ENCODE results near the gene BCAP29.

BCAP29 gene

GRCh38 chr7:107560898-107561516, 19.0 kb upstream of the BCAP29 start:
- 93 to 100% methylated on average over 3 to 4 of the region's 6 CpGs for WGBS, 2 experiments (ENCODE audit: insufficient coverage in 2 of 2)
- Histone ChIP-seq H3K9me3 (ENCODE audit: control insufficient read depth, low read length) (no peaks in the 10 kb centered on the region), H3K27ac (ENCODE audit: low read depth, low read length, severe bottlenecking) (no peak overlapping the region), H3K36me3 (ENCODE audit: control insufficient read depth, insufficient read depth, low read length) (peaks cover 16% of the 10 kb centered on the region), H3K4me1 (ENCODE audit: control insufficient read depth, insufficient read depth, low read length, poor library complexity, severe bottlenecking) (peaks cover 15% of the 10 kb centered on the region), H3K4me3 (ENCODE audit: extremely low read depth, insufficient read depth, low read length, poor library complexity, severe bottlenecking) (no peak overlapping the region)

GRCh38 chr7:107563081-107563774, 16.8 kb upstream of the BCAP29 start:
- WGBS, 2 experiments (ENCODE audit: insufficient coverage in 2 of 2) = 0% methylated on average over 8 to 13 of the region's 21 CpGs
- Histone ChIP-seq H3K4me1 (ENCODE audit: control insufficient read depth, insufficient read depth, low read length, poor library complexity, severe bottlenecking) (peaks cover 15% of the 10 kb centered on the region), H3K4me3 (ENCODE audit: extremely low read depth, insufficient read depth, low read length, poor library complexity, severe bottlenecking) (peak overlapping the region; percentile 84), H3K9me3 (ENCODE audit: control insufficient read depth, low read length) (no peaks in the 10 kb centered on the region), H3K36me3 (ENCODE audit: control insufficient read depth, insufficient read depth, low read length) (no peaks in the 10 kb centered on the region), H3K27ac (ENCODE audit: low read depth, low read length, severe bottlenecking) (peak overlapping the region; percentile 55)

DNA sequence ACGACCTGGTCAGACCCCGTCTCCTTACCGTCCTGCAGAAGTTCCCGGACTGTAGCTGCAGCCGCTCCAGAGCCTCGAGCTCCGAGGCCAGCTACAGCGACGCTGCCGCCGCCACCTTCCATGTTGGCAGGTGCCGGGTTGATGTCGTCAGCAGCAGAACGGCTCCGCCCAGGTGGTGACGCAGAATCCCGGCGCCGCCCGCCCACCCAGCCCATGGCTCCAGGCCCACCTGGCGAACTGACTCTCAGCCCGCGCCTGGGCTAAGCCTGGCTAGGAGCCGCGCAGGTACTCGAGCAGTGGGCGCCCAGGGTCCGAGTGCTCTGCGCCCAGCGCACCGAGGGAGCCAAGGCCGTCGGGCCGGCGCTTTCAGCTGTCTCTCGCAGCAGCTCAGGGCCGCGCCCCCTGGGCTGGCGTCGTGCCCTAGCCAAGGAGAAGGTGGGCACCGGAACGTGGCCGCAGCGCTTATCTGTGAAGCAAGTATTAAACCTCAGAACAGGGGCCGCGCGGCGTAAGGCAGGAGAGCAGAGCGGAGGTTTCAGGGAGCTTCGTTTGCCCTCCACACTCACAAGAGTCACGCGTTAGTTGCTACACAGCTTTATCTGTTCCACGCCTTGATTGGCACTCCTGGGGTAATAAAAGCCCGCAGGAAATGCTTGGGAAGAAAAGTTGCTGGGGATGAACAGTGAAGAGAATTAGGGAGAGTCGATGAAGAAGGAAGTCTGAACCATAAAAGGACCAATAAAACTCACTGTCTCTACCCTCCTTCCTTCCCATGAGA, 16.1 kb upstream of the BCAP29 start, which contains the start of the genes COG5 and DUS4L:
TSS of gene COG5 (minus strand) at position 146 of the 778 bp plus-strand sequence. CDS start at position 122, 24 bp downstream.
TSS of gene DUS4L (plus strand) at position 197 of the 778 bp plus-strand sequence. CDS start 3,100 bp downstream, outside the sequence.
- H3K27ac ChIP-seq (ENCODE audit: low read depth, low read length, severe bottlenecking) = peak within 1 kb of the TSS; percentile 74
- WGBS, 2 experiments (ENCODE audit: insufficient coverage in 2 of 2) = 0 to 1% methylated on average over 35 to 38 of the region's 55 CpGs
- H3K4me1 ChIP-seq (ENCODE audit: control insufficient read depth, insufficient read depth, low read length, poor library complexity, severe bottlenecking) = peaks cover 15% of the 10 kb centered on the region
- peak within 1 kb of the TSS; percentile 84 for H3K4me3 ChIP-seq (ENCODE audit: extremely low read depth, insufficient read depth, low read length, poor library complexity, severe bottlenecking)
- H3K9me3 ChIP-seq (ENCODE audit: control insufficient read depth, low read length) = no peaks in the 10 kb centered on the region
- no peaks in the 10 kb centered on the region for H3K36me3 ChIP-seq (ENCODE audit: control insufficient read depth, insufficient read depth, low read length)

- no peaks in the 10 kb centered on the region for H3K36me3 ChIP-seq (ENCODE audit: control insufficient read depth, insufficient read depth, low read length)
- peak overlapping the region; percentile 84 for H3K4me3 ChIP-seq (ENCODE audit: extremely low read depth, insufficient read depth, low read length, poor library complexity, severe bottlenecking)
- 40 to 62% methylated on average over 3 to 5 of the region's 9 CpGs for WGBS, 2 experiments (ENCODE audit: insufficient coverage in 2 of 2)
- H3K27ac ChIP-seq (ENCODE audit: low read depth, low read length, severe bottlenecking) = peak overlapping the region; percentile 44
- no peaks in the 10 kb centered on the region for H3K9me3 ChIP-seq (ENCODE audit: control insufficient read depth, low read length)
- peaks cover 15% of the 10 kb centered on the region for H3K4me1 ChIP-seq (ENCODE audit: control insufficient read depth, insufficient read depth, low read length, poor library complexity, severe bottlenecking)
Measured at GRCh38 chr7:107564553-107565298, 15.3 kb upstream of the BCAP29 start.

DNA sequence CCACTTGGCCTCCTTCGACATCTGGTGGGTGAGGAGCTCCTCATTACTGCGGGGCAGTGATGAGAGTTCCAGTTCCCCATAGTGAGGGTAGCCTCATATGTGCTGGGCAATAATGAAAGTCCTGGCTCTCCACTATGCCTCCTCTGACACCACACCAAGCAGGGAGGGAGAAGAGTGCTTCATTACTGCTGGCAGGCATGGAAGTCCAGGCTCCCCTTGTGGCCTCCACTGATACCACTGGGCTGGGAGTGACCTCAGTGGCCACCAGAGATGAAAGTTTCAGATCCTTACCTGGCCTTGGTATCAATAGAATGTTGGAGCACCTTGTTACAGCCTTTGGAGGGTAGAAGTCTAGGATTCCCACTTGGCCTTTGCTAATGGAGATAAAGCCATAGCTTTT, 9.7 kb upstream of the BCAP29 start:
- H3K4me1 ChIP-seq (ENCODE audit: control insufficient read depth, insufficient read depth, low read length, poor library complexity, severe bottlenecking) = no peaks in the 10 kb centered on the region
- no peak overlapping the region for H3K27ac ChIP-seq (ENCODE audit: low read depth, low read length, severe bottlenecking)
- peaks cover 19% of the 10 kb centered on the region for H3K36me3 ChIP-seq (ENCODE audit: control insufficient read depth, insufficient read depth, low read length)
- H3K9me3 ChIP-seq (ENCODE audit: control insufficient read depth, low read length) = no peaks in the 10 kb centered on the region
- no CpG with 5 or more reads among the region's 2 CpGs for WGBS, 2 experiments (ENCODE audit: insufficient coverage in 2 of 2)
- no peak overlapping the region for H3K4me3 ChIP-seq (ENCODE audit: extremely low read depth, insufficient read depth, low read length, poor library complexity, severe bottlenecking)

DNA sequence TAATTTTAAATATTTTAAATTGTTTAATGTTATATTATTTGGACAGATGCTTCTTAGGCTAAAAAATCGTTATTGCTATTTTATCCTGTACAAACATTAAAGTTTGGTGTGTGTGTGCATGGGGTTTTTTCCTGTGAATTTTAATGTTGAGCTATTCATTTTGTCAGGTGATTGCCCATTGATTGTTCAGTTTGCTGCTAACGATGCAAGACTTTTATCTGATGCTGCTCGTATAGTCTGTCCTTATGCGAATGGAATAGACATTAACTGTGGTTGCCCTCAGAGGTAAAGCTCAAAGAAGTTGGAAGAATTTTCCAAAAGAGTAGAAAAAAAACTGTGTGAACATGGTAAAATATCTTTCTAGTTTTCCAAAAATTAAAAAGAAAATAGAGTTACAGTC, 6.5 kb upstream of the BCAP29 start:
- no peaks in the 10 kb centered on the region for H3K9me3 ChIP-seq (ENCODE audit: control insufficient read depth, low read length)
- no peaks in the 10 kb centered on the region for H3K4me1 ChIP-seq (ENCODE audit: control insufficient read depth, insufficient read depth, low read length, poor library complexity, severe bottlenecking)
- no peak overlapping the region for H3K27ac ChIP-seq (ENCODE audit: low read depth, low read length, severe bottlenecking)
- 83 to 86% methylated on average over 2 to 3 of the region's 4 CpGs for WGBS, 2 experiments (ENCODE audit: insufficient coverage in 2 of 2)
- H3K36me3 ChIP-seq (ENCODE audit: control insufficient read depth, insufficient read depth, low read length) = peaks cover 24% of the 10 kb centered on the region
- no peak overlapping the region for H3K4me3 ChIP-seq (ENCODE audit: extremely low read depth, insufficient read depth, low read length, poor library complexity, severe bottlenecking)

DNA sequence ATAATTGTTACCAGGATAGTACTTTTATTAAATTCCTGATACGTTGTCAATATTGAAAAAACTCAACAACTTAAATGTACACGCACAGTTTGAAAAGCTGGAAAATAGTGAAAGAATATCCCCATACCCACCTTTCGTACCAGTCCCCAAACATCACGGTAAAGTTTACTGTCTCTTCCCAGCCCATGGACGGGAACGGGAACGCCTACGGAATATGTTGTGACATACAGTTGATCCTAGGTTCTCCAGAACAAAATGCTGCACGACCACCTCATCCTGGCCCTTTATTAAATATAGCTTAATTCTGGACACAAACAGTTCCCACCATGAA, 527 bp upstream of the BCAP29 start:
- Histone ChIP-seq H3K36me3 (ENCODE audit: control insufficient read depth, insufficient read depth, low read length) (peaks cover 7% of the 10 kb centered on the region), H3K27ac (ENCODE audit: low read depth, low read length, severe bottlenecking) (peak overlapping the region; percentile 85), H3K4me3 (ENCODE audit: extremely low read depth, insufficient read depth, low read length, poor library complexity, severe bottlenecking) (peak overlapping the region; percentile 68), H3K9me3 (ENCODE audit: control insufficient read depth, low read length) (no peaks in the 10 kb centered on the region), H3K4me1 (ENCODE audit: control insufficient read depth, insufficient read depth, low read length, poor library complexity, severe bottlenecking) (no peaks in the 10 kb centered on the region)
- 4 to 7% methylated on average over 5 of the region's 9 CpGs for WGBS, 2 experiments (ENCODE audit: insufficient coverage in 2 of 2)

DNA sequence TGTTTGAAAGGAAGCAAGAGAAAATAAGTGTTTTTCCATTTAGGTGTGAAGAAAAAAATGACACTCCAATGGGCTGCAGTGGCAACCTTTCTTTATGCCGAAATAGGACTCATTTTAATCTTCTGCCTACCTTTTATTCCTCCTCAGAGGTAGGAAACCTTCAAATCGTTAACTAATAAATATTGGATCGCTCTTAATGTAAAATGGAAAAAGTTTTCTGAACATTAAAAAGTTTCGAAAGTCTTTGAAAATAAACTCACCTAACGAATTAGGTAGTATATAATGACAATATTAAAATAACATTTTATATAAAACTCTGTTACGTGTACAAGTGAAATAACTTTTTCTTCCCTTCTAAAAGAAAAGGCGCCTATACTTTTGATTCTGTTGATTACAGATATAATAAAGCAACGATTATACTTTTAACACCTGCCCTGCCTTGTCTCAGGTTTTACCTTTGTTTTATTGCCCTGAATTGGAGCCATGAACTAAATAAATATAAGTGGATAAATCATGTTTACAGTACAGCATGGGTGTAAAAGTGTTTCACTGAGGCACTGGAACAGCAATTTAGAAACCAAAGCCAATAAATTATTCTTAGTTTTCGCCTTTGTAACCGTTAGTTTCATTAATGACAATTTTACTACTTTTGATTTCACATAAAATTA, 804 bp downstream of the BCAP29 start:
- peaks cover 10% of the 10 kb centered on the region for H3K36me3 ChIP-seq (ENCODE audit: control insufficient read depth, insufficient read depth, low read length)
- no peaks in the 10 kb centered on the region for H3K9me3 ChIP-seq (ENCODE audit: control insufficient read depth, low read length)
- peak overlapping the region; percentile 68 for H3K4me3 ChIP-seq (ENCODE audit: extremely low read depth, insufficient read depth, low read length, poor library complexity, severe bottlenecking)
- no peaks in the 10 kb centered on the region for H3K4me1 ChIP-seq (ENCODE audit: control insufficient read depth, insufficient read depth, low read length, poor library complexity, severe bottlenecking)
- peak overlapping the region; percentile 85 for H3K27ac ChIP-seq (ENCODE audit: low read depth, low read length, severe bottlenecking)
- WGBS, 2 experiments (ENCODE audit: insufficient coverage in 2 of 2) = no CpG with 5 or more reads among the region's 10 CpGs

DNA sequence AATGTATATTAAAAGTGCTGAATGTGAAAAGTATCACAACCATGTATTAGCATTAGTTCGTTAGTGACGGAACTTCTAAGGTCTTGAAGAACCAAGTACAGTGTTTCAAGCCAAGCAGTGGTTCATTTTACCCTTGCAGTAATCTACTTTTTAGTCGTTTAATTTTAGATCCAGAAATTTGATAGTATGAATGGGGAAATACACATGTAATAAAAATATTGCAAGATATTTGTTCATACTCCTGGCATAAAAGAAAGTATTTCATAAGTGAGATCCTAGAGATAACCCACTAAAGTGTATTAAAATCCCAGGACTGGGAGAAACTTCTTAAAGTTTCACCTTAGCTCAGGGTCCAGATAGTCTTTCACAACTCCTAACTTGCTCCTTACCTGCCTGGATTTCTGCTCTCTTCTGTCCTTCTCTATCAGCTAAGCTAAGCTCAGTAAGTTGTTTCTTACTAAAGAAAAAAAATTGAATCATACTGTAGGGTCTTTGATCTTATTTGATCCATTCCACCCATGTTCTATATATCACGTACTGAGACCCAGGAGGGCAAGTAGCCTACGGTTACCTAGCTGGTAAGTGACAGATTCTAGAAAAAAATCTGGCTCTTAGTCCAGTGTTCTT, 1.5 kb downstream of the BCAP29 start:
- Histone ChIP-seq H3K36me3 (ENCODE audit: control insufficient read depth, insufficient read depth, low read length) (peaks cover 14% of the 10 kb centered on the region), H3K4me1 (ENCODE audit: control insufficient read depth, insufficient read depth, low read length, poor library complexity, severe bottlenecking) (no peaks in the 10 kb centered on the region), H3K9me3 (ENCODE audit: control insufficient read depth, low read length) (no peaks in the 10 kb centered on the region), H3K27ac (ENCODE audit: low read depth, low read length, severe bottlenecking) (no peak overlapping the region), H3K4me3 (ENCODE audit: extremely low read depth, insufficient read depth, low read length, poor library complexity, severe bottlenecking) (peak overlapping the region; percentile 68)
- WGBS, 2 experiments (ENCODE audit: insufficient coverage in 2 of 2) = 81 to 95% methylated on average over 2 to 4 of the region's 5 CpGs
